ENCODE results near the gene FTCDNL1.

DNA sequence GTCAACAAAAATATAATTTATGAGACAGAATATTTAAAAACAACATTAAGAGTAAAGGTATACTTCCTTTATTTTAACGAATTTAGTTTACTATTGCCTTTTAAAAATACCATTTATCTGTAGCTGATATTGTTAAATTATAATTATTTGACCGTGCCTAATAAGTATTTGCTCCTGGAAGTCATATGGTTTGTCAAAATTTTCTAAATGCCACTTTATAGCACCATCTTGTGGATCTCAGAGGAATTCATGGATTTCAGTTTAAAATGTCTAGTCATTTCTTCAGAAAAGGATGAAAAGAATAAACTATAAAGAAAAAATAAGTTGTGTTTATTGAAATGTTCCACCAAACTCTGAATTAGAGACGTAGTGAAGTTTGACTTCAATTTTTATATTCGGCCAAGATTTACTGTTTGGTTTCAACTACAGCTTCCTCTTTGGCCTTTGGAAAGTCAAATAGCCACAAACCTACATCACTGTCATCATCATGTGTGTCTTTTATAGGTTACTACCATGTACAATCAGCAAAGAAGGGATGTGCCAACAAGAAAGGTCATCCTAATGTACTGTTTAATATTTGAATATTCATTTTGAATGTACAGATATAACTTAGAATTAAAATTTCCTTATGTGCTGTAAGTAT lies 10.3 kb upstream of the FTCDNL1 start:
- TF ChIP-seq POLR2AphosphoS5 (IDR thresholded peaks at IDR 0.05), result no peak
- TF ChIP-seq, protein P1, sequence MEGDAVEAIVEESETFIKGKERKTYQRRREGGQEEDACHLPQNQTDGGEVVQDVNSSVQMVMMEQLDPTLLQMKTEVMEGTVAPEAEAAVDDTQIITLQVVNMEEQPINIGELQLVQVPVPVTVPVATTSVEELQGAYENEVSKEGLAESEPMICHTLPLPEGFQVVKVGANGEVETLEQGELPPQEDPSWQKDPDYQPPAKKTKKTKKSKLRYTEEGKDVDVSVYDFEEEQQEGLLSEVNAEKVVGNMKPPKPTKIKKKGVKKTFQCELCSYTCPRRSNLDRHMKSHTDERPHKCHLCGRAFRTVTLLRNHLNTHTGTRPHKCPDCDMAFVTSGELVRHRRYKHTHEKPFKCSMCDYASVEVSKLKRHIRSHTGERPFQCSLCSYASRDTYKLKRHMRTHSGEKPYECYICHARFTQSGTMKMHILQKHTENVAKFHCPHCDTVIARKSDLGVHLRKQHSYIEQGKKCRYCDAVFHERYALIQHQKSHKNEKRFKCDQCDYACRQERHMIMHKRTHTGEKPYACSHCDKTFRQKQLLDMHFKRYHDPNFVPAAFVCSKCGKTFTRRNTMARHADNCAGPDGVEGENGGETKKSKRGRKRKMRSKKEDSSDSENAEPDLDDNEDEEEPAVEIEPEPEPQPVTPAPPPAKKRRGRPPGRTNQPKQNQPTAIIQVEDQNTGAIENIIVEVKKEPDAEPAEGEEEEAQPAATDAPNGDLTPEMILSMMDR (IDR thresholded peaks at IDR 0.05), result peak; percentile 21 to 56 (median 26)
